Liver (tissue), 3 donors: ENCODE measurements around the gene DCTN3.

ENCODE experiments used
- FOXA1 ChIP-seq: IDR thresholded peaks from 2 replicates; pipeline ENCODE4 v1.6.1; 2016; ENCODE audit warnings: antibody characterized with exemption
- FOXA2 ChIP-seq: IDR thresholded peaks from 2 replicates; pipeline ENCODE4 v1.6.1; 2016; ENCODE audit warnings: antibody characterized with exemption
- GABPA ChIP-seq, 2 donors: IDR thresholded peaks in 1 of 2; conservative IDR thresholded peaks in 1 of 2; 2 replicates each; pipeline ENCODE4 v1.6.1; 2016; ENCODE audit warnings: antibody characterized with exemption in 2 of 2, mild to moderate bottlenecking in 1 of 2, moderate library complexity in 1 of 2
- RAD21 ChIP-seq, 2 donors: IDR thresholded peaks; 2 replicates each; pipeline ENCODE4 v1.6.1; 2016; ENCODE audit warnings: antibody characterized with exemption in 2 of 2, mild to moderate bottlenecking in 2 of 2
- SP1 ChIP-seq: IDR thresholded peaks from 2 replicates; pipeline ENCODE4 v1.6.1; 2018; ENCODE audit warnings: antibody characterized with exemption, mild to moderate bottlenecking
- TAF1 ChIP-seq: conservative IDR thresholded peaks from 2 replicates; pipeline ENCODE4 v1.6.1; 2016; ENCODE audit warnings: antibody characterized with exemption, mild to moderate bottlenecking
- YY1 ChIP-seq: IDR thresholded peaks from 2 replicates; pipeline ENCODE4 v1.6.1; 2016; ENCODE audit warnings: antibody characterized with exemption, mild to moderate bottlenecking
- TF ChIP-seq, protein P1 (sequence below): fragments of 150-350 bp; IDR thresholded peaks from 2 replicates; pipeline ENCODE4 v1.5.1; 2017; ENCODE audit warnings: improper control_type of control experiment, low read depth, low read length; ENCODE audit not compliant: missing input control
- TF ChIP-seq, protein P2 (sequence below): IDR thresholded peaks from 2 replicates; pipeline ENCODE4 v1.6.1; 2016; ENCODE audit warnings: antibody characterized with exemption, mild to moderate bottlenecking
- TF ChIP-seq, protein P3 (sequence below): IDR thresholded peaks from 2 replicates; pipeline ENCODE4 v1.6.1; 2016; ENCODE audit warnings: antibody characterized with exemption
- TF ChIP-seq, protein P4 (sequence below): IDR thresholded peaks from 2 replicates; pipeline ENCODE4 v1.6.1; 2016; ENCODE audit warnings: antibody characterized with exemption
- donor health status: healthy.
- donor health status: healthy.

DNA sequence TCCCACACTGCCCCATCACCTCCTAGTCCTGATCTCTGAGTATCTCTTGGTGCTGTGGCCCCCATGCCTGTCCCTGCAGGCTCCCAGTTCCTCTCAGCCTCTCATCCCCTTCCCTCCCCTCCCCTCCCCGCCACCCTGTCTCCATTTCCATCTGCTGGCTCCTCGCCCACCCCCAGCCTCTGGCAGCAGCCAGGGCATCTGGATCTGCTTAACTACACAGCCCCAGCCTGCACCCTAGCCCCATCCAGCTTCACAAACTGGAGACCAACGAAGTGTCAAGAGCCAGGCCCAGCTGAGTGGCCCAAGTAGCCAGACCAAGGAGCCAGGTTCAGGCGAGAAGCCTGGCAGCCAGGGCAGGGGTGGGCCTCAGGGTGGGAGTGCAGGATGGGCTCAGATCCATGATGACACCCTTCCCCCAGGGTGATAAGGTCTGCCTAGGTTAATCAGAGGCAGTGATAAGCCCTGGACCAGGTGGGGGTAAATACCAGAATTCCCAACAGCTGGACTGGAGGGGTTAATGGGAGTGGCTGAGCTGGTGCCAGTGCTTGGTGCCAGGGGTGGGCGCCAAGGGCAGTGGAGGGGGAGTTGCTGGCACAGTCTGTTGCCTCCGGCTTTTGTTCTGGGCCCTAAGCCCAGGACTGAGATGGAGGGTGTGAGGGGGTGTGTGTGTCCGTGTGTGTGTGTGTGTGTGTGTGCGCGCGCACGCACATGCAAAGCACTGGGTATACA, 34.2 kb upstream of the DCTN3 start:
- TF ChIP-seq, protein P1, sequence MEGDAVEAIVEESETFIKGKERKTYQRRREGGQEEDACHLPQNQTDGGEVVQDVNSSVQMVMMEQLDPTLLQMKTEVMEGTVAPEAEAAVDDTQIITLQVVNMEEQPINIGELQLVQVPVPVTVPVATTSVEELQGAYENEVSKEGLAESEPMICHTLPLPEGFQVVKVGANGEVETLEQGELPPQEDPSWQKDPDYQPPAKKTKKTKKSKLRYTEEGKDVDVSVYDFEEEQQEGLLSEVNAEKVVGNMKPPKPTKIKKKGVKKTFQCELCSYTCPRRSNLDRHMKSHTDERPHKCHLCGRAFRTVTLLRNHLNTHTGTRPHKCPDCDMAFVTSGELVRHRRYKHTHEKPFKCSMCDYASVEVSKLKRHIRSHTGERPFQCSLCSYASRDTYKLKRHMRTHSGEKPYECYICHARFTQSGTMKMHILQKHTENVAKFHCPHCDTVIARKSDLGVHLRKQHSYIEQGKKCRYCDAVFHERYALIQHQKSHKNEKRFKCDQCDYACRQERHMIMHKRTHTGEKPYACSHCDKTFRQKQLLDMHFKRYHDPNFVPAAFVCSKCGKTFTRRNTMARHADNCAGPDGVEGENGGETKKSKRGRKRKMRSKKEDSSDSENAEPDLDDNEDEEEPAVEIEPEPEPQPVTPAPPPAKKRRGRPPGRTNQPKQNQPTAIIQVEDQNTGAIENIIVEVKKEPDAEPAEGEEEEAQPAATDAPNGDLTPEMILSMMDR, result no peak
- TF ChIP-seq YY1 (no peak), FOXA1 (no peak), FOXA2 (no peak), TAF1 (no peak), GABPA (IDR thresholded peaks at IDR 0.05 in 1 of 2, conservative IDR thresholded peaks at IDR 0.05 in 1 of 2) (no peak), RAD21 (IDR thresholded peaks at IDR 0.05) (no peak), SP1 (no peak)
- TF ChIP-seq, protein P2, sequence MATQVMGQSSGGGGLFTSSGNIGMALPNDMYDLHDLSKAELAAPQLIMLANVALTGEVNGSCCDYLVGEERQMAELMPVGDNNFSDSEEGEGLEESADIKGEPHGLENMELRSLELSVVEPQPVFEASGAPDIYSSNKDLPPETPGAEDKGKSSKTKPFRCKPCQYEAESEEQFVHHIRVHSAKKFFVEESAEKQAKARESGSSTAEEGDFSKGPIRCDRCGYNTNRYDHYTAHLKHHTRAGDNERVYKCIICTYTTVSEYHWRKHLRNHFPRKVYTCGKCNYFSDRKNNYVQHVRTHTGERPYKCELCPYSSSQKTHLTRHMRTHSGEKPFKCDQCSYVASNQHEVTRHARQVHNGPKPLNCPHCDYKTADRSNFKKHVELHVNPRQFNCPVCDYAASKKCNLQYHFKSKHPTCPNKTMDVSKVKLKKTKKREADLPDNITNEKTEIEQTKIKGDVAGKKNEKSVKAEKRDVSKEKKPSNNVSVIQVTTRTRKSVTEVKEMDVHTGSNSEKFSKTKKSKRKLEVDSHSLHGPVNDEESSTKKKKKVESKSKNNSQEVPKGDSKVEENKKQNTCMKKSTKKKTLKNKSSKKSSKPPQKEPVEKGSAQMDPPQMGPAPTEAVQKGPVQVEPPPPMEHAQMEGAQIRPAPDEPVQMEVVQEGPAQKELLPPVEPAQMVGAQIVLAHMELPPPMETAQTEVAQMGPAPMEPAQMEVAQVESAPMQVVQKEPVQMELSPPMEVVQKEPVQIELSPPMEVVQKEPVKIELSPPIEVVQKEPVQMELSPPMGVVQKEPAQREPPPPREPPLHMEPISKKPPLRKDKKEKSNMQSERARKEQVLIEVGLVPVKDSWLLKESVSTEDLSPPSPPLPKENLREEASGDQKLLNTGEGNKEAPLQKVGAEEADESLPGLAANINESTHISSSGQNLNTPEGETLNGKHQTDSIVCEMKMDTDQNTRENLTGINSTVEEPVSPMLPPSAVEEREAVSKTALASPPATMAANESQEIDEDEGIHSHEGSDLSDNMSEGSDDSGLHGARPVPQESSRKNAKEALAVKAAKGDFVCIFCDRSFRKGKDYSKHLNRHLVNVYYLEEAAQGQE, result no peak
- TF ChIP-seq, protein P3, sequence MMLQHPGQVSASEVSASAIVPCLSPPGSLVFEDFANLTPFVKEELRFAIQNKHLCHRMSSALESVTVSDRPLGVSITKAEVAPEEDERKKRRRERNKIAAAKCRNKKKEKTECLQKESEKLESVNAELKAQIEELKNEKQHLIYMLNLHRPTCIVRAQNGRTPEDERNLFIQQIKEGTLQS, result no peak
- TF ChIP-seq, protein P4, sequence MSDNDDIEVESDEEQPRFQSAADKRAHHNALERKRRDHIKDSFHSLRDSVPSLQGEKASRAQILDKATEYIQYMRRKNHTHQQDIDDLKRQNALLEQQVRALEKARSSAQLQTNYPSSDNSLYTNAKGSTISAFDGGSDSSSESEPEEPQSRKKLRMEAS, result no peak
